Ascending aorta (tissue), 2 donors: ENCODE measurements around the gene NME7. TPM values are rescaled to one million over a fixed set of nuclear protein-coding genes. Genes with fewer than 3 reads are reported as not detected.

Source experiments
- DNase-seq, 2 donors: peaks; one replicate each; pipeline ENCODE4 v3.0.0-alpha.2; 2019; ENCODE audit warnings: low spot score in 2 of 2
- H3K27ac ChIP-seq, 2 donors: fragments of 200-600 bp; sonication (generic); one replicate each; pipeline ENCODE4 v1.5.1; 2016 to 2017; ENCODE audit warnings: mild to moderate bottlenecking in 1 of 2
- H3K27me3 ChIP-seq: fragments of 200-600 bp; sonication (generic); one replicate; pipeline ENCODE4 v1.5.1; 2017
- H3K36me3 ChIP-seq, 2 donors: fragments of 200-600 bp; sonication (generic); one replicate each; pipeline ENCODE4 v1.5.1; 2016
- H3K4me1 ChIP-seq, 2 donors: fragments of 200-600 bp; sonication (generic); one replicate each; pipeline ENCODE4 v1.5.1; 2016 to 2017; ENCODE audit warnings: mild to moderate bottlenecking in 1 of 2
- H3K4me3 ChIP-seq, 2 donors: fragments of 200-600 bp; sonication (generic); one replicate each; pipeline ENCODE4 v1.5.1; 2016 to 2017; ENCODE audit warnings: mild to moderate bottlenecking in 1 of 2
- H3K9me3 ChIP-seq, 2 donors: fragments of 200-600 bp; sonication (generic); one replicate each; pipeline ENCODE4 v1.5.1; 2016
- CTCF ChIP-seq, 3 experiments: fragments of 200-600 bp in 2 of 3; fragments of 450-650 bp in 1 of 3; sonication (generic) in 2 of 3; IDR thresholded peaks; one replicate each; pipeline ENCODE4 v1.5.1; 2016 to 2019; ENCODE audit warnings: antibody characterized with exemption in 3 of 3, mild to moderate bottlenecking in 1 of 3, moderate library complexity in 1 of 3
- intact Hi-C: fragments of 100-400 bp; cut with DNase I; formaldehyde crosslinking; loops from one replicate; pipeline ENCODE4 v1.15.1; 2023
- total RNA-seq: library from RNA; depleted of rRNA; stranded (reverse); fragments of >200 nt; gene quantifications from one replicate; pipeline ENCODE4 v1.1.0, GENCODE V29; 2016

Gene NME7
- total RNA-seq, 1 donor from 2014 or later, result 4.9 TPM

GRCh38 chr1:169133228-169133576 is 234.4 kb downstream of the NME7 start:
- DNase-seq, result no peak
- H3K27me3 ChIP-seq, result no peaks in the 10 kb centered on the region
- H3K9me3 ChIP-seq, result no peaks in the 10 kb centered on the region
- H3K4me1 ChIP-seq, result peaks cover 0 to 3% of the 10 kb centered on the region in 2 donors
- H3K4me3 ChIP-seq, result no peak overlapping the region
- no peak for TF ChIP-seq CTCF (IDR thresholded peaks at IDR 0.05)
- no peak overlapping the region for H3K27ac ChIP-seq
- H3K36me3 ChIP-seq, result peaks cover 0 to 10% of the 10 kb centered on the region in 2 donors
- intact Hi-C loops, result no loop called here

GRCh38 chr1:169132512-169133227 is 234.9 kb downstream of the NME7 start:
- Histone ChIP-seq H3K36me3 (peaks cover 0 to 10% of the 10 kb centered on the region in 2 donors), H3K4me1 (peaks cover 0 to 3% of the 10 kb centered on the region in 2 donors), H3K27ac (no peak overlapping the region), H3K9me3 (no peaks in the 10 kb centered on the region), H3K27me3 (no peaks in the 10 kb centered on the region), H3K4me3 (no peak overlapping the region)
- no peak for TF ChIP-seq CTCF (IDR thresholded peaks at IDR 0.05)
- intact Hi-C loops, result no loop called here
- DNase-seq, result no peak

GRCh38 chr1:169130683-169131082 is 236.9 kb downstream of the NME7 start:
- peaks cover 0 to 12% of the 10 kb centered on the region in 2 donors for H3K36me3 ChIP-seq

GRCh38 chr1:169129109-169129784 is 238.3 kb downstream of the NME7 start:
- Histone ChIP-seq H3K27ac (no peak overlapping the region), H3K4me3 (no peak overlapping the region), H3K27me3 (no peaks in the 10 kb centered on the region), H3K4me1 (peaks cover 0 to 3% of the 10 kb centered on the region in 2 donors), H3K36me3 (peaks cover 0 to 12% of the 10 kb centered on the region in 2 donors), H3K9me3 (no peaks in the 10 kb centered on the region)
- TF ChIP-seq CTCF (IDR thresholded peaks at IDR 0.05), result no peak
- intact Hi-C loops, result no loop called here
- DNase-seq, result no peak

More at GRCh38 chr1:169130683-169131082, 236.9 kb downstream of the NME7 start:
- intact Hi-C loops, result no loop called here
- no peak for TF ChIP-seq CTCF (IDR thresholded peaks at IDR 0.05)
- Histone ChIP-seq H3K27me3 (no peaks in the 10 kb centered on the region), H3K9me3 (no peaks in the 10 kb centered on the region), H3K4me1 (peaks cover 0 to 3% of the 10 kb centered on the region in 2 donors), H3K4me3 (no peak overlapping the region), H3K27ac (no peak overlapping the region)
- DNase-seq, result no peak

GRCh38 chr1:169128562-169128961 is 239.0 kb downstream of the NME7 start:
- TF ChIP-seq CTCF (IDR thresholded peaks at IDR 0.05), result no peak
- no peak overlapping the region for H3K27ac ChIP-seq
- peaks cover 0 to 3% of the 10 kb centered on the region in 2 donors for H3K4me1 ChIP-seq
- no peak overlapping the region for H3K4me3 ChIP-seq
- peaks cover 0 to 12% of the 10 kb centered on the region in 2 donors for H3K36me3 ChIP-seq
- no peak for DNase-seq
- no peaks in the 10 kb centered on the region for H3K9me3 ChIP-seq
- intact Hi-C loops, result no loop called here
- no peaks in the 10 kb centered on the region for H3K27me3 ChIP-seq
